Neural progenitor cell (in vitro differentiated cells): ENCODE data around the gene GRM3. TPM values are rescaled to one million over a fixed set of nuclear protein-coding genes. Genes with fewer than 3 reads are reported as not detected.

Experiments used
- DNase-seq: peaks from one replicate; pipeline ENCODE4 v3.0.0-alpha.2; 2016; ENCODE audit warnings: low spot score
- H2AFZ ChIP-seq: fragments of 200-600 bp; sonication (generic); replicated peaks from 2 replicates; pipeline ENCODE4 v1.6.1; 2016; ENCODE audit warnings: antibody characterized with exemption
- H3F3A ChIP-seq: fragments of 200-600 bp; sonication (generic); 2 replicates; pipeline ENCODE4 v1.6.1; 2016; ENCODE audit warnings: antibody characterized with exemption, low read depth
- H3K27ac ChIP-seq: fragments of 200-600 bp; sonication (generic); 2 replicates; pipeline ENCODE4 v1.5.1; 2016; ENCODE audit warnings: mild to moderate bottlenecking
- H3K27me3 ChIP-seq: fragments of 200-600 bp; sonication (generic); 2 replicates; pipeline ENCODE4 v1.6.1; 2016; ENCODE audit warnings: mild to moderate bottlenecking, moderate library complexity
- H3K36me3 ChIP-seq: fragments of 200-600 bp; sonication (generic); 2 replicates; pipeline ENCODE4 v1.5.1; 2016
- H3K4me1 ChIP-seq: fragments of 200-600 bp; sonication (generic); 2 replicates; pipeline ENCODE4 v1.6.1; 2016; ENCODE audit warnings: mixed run types
- H3K4me2 ChIP-seq: fragments of 200-600 bp; sonication (generic); 2 replicates; pipeline ENCODE4 v1.6.1; 2016
- H3K4me3 ChIP-seq: fragments of 200-600 bp; sonication (generic); 2 replicates; pipeline ENCODE4 v1.5.1; 2016
- H3K79me2 ChIP-seq: fragments of 200-600 bp; sonication (generic); 2 replicates; pipeline ENCODE4 v1.6.1; 2016; ENCODE audit warnings: low read depth
- H3K9ac ChIP-seq: fragments of 200-600 bp; sonication (generic); 2 replicates; pipeline ENCODE4 v1.6.1; 2016
- H3K9me3 ChIP-seq: fragments of 200-600 bp; sonication (generic); 2 replicates; pipeline ENCODE4 v1.5.1; 2016; ENCODE audit warnings: low read depth
- H4K20me1 ChIP-seq: fragments of 200-600 bp; sonication (generic); 2 replicates; pipeline ENCODE4 v1.6.1; 2016; ENCODE audit warnings: low read depth
- H3K27ac Mint-ChIP-seq: 3 replicates; pipeline ENCODE4 v1.8.0; 2021; ENCODE audit warnings: mixed read lengths
- H3K27me3 Mint-ChIP-seq: 2 replicates; pipeline ENCODE4 v1.8.0; 2022; ENCODE audit warnings: low read depth, mild to moderate bottlenecking, inconsistent platforms, moderate library complexity, mixed read lengths; ENCODE audit not compliant: insufficient read depth
- H3K36me3 Mint-ChIP-seq: 3 replicates; pipeline ENCODE4 v1.8.0; 2021; ENCODE audit warnings: mixed read lengths
- H3K4me1 Mint-ChIP-seq: 3 replicates; pipeline ENCODE4 v1.8.0; 2021; ENCODE audit warnings: mixed read lengths
- H3K4me3 Mint-ChIP-seq: 3 replicates; pipeline ENCODE4 v1.8.0; 2021; ENCODE audit warnings: mild to moderate bottlenecking, moderate library complexity, mixed read lengths
- H3K9me3 Mint-ChIP-seq: 3 replicates; pipeline ENCODE4 v1.8.0; 2020; ENCODE audit warnings: mixed read lengths
- EZH2 ChIP-seq: fragments of 200-600 bp; sonication (generic); IDR thresholded peaks from 2 replicates; pipeline ENCODE4 v1.6.1; 2017; ENCODE audit warnings: antibody characterized with exemption, mild to moderate bottlenecking, moderate library complexity
- EZH2phosphoT487 ChIP-seq: fragments of 200-600 bp; sonication (generic); IDR thresholded peaks from 2 replicates; pipeline ENCODE4 v1.6.1; 2017; ENCODE audit warnings: antibody characterized with exemption
- total RNA-seq: library from RNA; depleted of rRNA; stranded (reverse); fragments of >200 nt; gene quantifications from 2 replicates; pipeline ENCODE4 v1.2.3, GENCODE V29; 2015; ENCODE audit warnings: low replicate concordance
- TF ChIP-seq, protein P1 (sequence below): fragments of 200-600 bp; sonication (generic); IDR thresholded peaks from 2 replicates; pipeline ENCODE4 v1.5.1; 2017; ENCODE audit warnings: antibody characterized with exemption, mild to moderate bottlenecking

GRM3 gene
- total RNA-seq, 1 donor from 2014 or later, result 22.2 TPM

DNA sequence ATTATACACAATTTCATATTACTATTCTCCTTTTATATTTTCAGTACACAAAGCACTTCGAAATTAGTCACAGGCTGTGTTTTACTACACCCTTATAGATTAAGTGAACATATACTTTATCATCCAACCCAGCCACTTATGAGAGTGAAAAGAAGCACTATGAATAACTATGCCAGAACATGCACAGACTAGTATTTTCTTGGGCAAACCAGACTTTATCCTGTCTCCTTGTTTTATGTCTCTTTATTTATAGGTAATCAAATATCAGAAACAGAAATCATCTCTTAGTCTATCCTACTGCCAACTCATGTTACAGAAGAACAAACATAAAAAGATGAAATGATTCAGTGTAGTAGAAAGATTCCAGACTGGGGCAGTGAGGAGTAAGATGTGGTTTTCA lies 171.8 kb downstream of the GRM3 start:
- H2AFZ ChIP-seq, result no peak overlapping the region
- H3K4me3 ChIP-seq, result no peak overlapping the region
- no peaks in the 10 kb centered on the region for H3K36me3 ChIP-seq
- no peak overlapping the region for H3K4me2 ChIP-seq
- H3F3A ChIP-seq, result no peaks in the 10 kb centered on the region
- no peaks in the 10 kb centered on the region for H3K27me3 ChIP-seq
- no peak overlapping the region for H3K27ac ChIP-seq
- Mint-ChIP-seq H3K4me3 (no peak overlapping the region), H3K27ac (no peak overlapping the region), H3K36me3 (no peaks in the 10 kb centered on the region), H3K4me1 (no peaks in the 10 kb centered on the region), H3K9me3 (no peaks in the 10 kb centered on the region), H3K27me3 (no peaks in the 10 kb centered on the region)
- no peak for TF ChIP-seq EZH2phosphoT487
- TF ChIP-seq, protein P1, sequence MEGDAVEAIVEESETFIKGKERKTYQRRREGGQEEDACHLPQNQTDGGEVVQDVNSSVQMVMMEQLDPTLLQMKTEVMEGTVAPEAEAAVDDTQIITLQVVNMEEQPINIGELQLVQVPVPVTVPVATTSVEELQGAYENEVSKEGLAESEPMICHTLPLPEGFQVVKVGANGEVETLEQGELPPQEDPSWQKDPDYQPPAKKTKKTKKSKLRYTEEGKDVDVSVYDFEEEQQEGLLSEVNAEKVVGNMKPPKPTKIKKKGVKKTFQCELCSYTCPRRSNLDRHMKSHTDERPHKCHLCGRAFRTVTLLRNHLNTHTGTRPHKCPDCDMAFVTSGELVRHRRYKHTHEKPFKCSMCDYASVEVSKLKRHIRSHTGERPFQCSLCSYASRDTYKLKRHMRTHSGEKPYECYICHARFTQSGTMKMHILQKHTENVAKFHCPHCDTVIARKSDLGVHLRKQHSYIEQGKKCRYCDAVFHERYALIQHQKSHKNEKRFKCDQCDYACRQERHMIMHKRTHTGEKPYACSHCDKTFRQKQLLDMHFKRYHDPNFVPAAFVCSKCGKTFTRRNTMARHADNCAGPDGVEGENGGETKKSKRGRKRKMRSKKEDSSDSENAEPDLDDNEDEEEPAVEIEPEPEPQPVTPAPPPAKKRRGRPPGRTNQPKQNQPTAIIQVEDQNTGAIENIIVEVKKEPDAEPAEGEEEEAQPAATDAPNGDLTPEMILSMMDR, result no peak
- no peak for TF ChIP-seq EZH2
- no peak overlapping the region for H3K9ac ChIP-seq
- no peak for DNase-seq
- H3K4me1 ChIP-seq, result no peaks in the 10 kb centered on the region
- no peaks in the 10 kb centered on the region for H4K20me1 ChIP-seq
- no peaks in the 10 kb centered on the region for H3K9me3 ChIP-seq
- H3K79me2 ChIP-seq, result no peaks in the 10 kb centered on the region

DNA sequence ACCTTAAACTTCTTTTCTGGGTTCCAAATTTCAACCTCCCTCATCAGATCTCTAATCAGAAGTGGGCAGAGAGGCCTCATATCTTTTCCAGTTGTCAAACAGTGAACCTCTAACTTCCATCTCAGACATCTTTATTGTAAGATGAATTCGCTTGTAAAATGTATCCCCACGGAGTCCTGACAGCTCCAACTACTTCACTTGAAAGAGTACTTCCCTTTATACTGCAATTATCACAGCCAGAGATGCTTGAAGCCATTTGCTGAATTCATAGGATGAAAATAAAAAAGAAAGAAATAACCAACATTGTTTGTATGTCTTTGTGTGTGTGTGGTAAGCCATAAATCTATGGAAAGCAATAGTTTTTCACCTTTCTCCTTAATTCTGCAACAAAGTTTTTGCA lies 175.2 kb downstream of the GRM3 start:
- Histone ChIP-seq H3K9ac (no peak overlapping the region), H4K20me1 (no peaks in the 10 kb centered on the region), H3K4me2 (no peak overlapping the region), H3K27me3 (no peaks in the 10 kb centered on the region), H3K9me3 (no peaks in the 10 kb centered on the region), H3K27ac (no peak overlapping the region), H3K79me2 (no peaks in the 10 kb centered on the region), H3K36me3 (no peaks in the 10 kb centered on the region), H3K4me3 (no peak overlapping the region), H2AFZ (no peak overlapping the region), H3K4me1 (peaks cover 7% of the 10 kb centered on the region), H3F3A (no peaks in the 10 kb centered on the region)
- H3K9me3 Mint-ChIP-seq, result no peaks in the 10 kb centered on the region
- peaks cover 3% of the 10 kb centered on the region for H3K4me1 Mint-ChIP-seq
- TF ChIP-seq EZH2, result no peak
- TF ChIP-seq EZH2phosphoT487, result no peak
- TF ChIP-seq, protein P1, result no peak
- H3K36me3 Mint-ChIP-seq, result no peaks in the 10 kb centered on the region
- no peak overlapping the region for H3K4me3 Mint-ChIP-seq
- H3K27me3 Mint-ChIP-seq, result no peaks in the 10 kb centered on the region
- H3K27ac Mint-ChIP-seq, result no peak overlapping the region
- no peak for DNase-seq

DNA sequence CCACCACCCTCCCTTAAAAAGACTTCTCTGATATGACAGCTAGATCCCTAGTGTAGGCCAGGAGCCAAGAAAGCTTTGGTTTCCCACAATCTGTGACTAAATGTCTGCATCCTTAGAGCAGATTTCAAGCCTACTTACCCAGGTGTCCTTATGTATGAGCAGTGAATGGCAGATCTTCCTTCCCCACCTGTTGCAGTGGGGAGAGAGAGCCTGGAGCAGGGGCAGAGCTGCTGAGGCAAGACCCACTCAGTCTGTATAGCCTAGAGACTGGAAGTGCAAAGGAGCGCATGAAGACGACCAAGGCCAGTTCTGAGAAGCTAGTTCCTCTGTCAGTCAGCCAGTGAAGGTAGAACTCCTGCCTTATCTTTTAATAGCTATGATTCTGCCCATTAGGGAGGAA lies 180.1 kb downstream of the GRM3 start:
- peaks cover 26% of the 10 kb centered on the region for H3K4me1 Mint-ChIP-seq
- Histone ChIP-seq H3K4me2 (no peak overlapping the region), H3K9me3 (no peaks in the 10 kb centered on the region), H2AFZ (no peak overlapping the region), H3F3A (no peaks in the 10 kb centered on the region), H3K4me1 (peaks cover 23% of the 10 kb centered on the region), H3K27ac (no peak overlapping the region), H3K36me3 (no peaks in the 10 kb centered on the region), H3K79me2 (no peaks in the 10 kb centered on the region), H3K4me3 (no peak overlapping the region), H3K27me3 (no peaks in the 10 kb centered on the region), H3K9ac (no peak overlapping the region), H4K20me1 (no peaks in the 10 kb centered on the region)
- H3K9me3 Mint-ChIP-seq, result no peaks in the 10 kb centered on the region
- no peak for DNase-seq
- no peak overlapping the region for H3K4me3 Mint-ChIP-seq
- TF ChIP-seq, protein P1, result no peak
- TF ChIP-seq EZH2phosphoT487 (no peak), EZH2 (no peak)
- H3K27ac Mint-ChIP-seq, result no peak overlapping the region
- no peaks in the 10 kb centered on the region for H3K36me3 Mint-ChIP-seq
- no peaks in the 10 kb centered on the region for H3K27me3 Mint-ChIP-seq

DNA sequence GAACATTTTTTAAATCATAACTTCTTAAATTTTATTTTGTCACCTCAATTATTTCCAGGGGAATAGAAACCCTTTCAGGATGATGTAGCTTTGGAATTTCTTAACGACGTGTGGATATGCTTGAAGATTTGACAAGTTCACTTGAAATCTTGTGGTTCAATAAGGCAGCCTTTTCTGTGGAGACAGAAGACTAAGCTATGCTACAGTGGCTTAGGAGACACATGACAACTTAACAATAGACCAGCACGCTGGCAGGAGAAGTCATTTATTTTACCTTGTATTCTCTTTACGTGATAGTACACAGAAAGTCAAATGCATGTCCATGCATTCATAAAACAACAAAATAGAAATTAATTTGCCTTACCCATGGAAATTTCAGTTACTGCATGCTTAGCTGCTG lies 181.6 kb downstream of the GRM3 start:
- Histone ChIP-seq H3K27ac (no peak overlapping the region), H3K4me3 (no peak overlapping the region), H3K79me2 (no peaks in the 10 kb centered on the region), H3F3A (no peaks in the 10 kb centered on the region), H3K27me3 (no peaks in the 10 kb centered on the region), H3K4me2 (no peak overlapping the region), H3K4me1 (peaks cover 23% of the 10 kb centered on the region), H3K9me3 (no peaks in the 10 kb centered on the region), H3K9ac (no peak overlapping the region), H3K36me3 (no peaks in the 10 kb centered on the region), H2AFZ (no peak overlapping the region), H4K20me1 (no peaks in the 10 kb centered on the region)
- Mint-ChIP-seq H3K4me3 (no peak overlapping the region), H3K27me3 (no peaks in the 10 kb centered on the region), H3K36me3 (no peaks in the 10 kb centered on the region), H3K4me1 (peaks cover 26% of the 10 kb centered on the region), H3K27ac (no peak overlapping the region), H3K9me3 (no peaks in the 10 kb centered on the region)
- DNase-seq, result no peak
- TF ChIP-seq, protein P1, result no peak
- TF ChIP-seq EZH2phosphoT487, result no peak
- TF ChIP-seq EZH2, result no peak
